Activated naive CD8-positive, alpha-beta T cell treated with anti-CD3 and anti-CD28 coated beads, Interleukin-2, amount 10 ng/mL, durations not matched to agents 7 days and 5 days (primary cell): ENCODE data around the gene SNX7. TPM values are rescaled to one million over a fixed set of nuclear protein-coding genes. Genes with fewer than 3 reads are reported as not detected.
A peak's percentile ranks its signal among the peaks of the same experiment; 100 is the strongest.

Source experiments
- ATAC-seq: fragments of 150-1000 bp; cut with Tn5 transposase; one replicate; pipeline ENCODE4 v1.10.0; 2021; ENCODE audit warnings: low read depth, moderate library complexity
- POLR2A ChIA-PET: fragments of 350-600 bp; sonication (Branson Sonifier 250); formaldehyde crosslinking; loops from one replicate; lab custom pipeline; 2021; ENCODE audit warnings: antibody characterized with exemption; lab: Charles Lee
- DNase-seq: peaks from one replicate; pipeline ENCODE4 v3.0.0; 2021
- H3K27ac Mint-ChIP-seq: one replicate; pipeline ENCODE4 v1.8.0; 2022; ENCODE audit warnings: mild to moderate bottlenecking, mixed read lengths
- H3K27me3 Mint-ChIP-seq: one replicate; pipeline ENCODE4 v1.8.0; 2022; ENCODE audit warnings: mild to moderate bottlenecking, moderate library complexity, mixed read lengths
- H3K36me3 Mint-ChIP-seq: one replicate; pipeline ENCODE4 v1.8.0; 2021; ENCODE audit warnings: mild to moderate bottlenecking, mixed read lengths
- H3K4me1 Mint-ChIP-seq: one replicate; pipeline ENCODE4 v1.8.0; 2021; ENCODE audit warnings: mixed read lengths
- H3K4me3 Mint-ChIP-seq: one replicate; pipeline ENCODE4 v1.8.0; 2022; ENCODE audit warnings: mild to moderate bottlenecking, moderate library complexity, mixed read lengths
- H3K9me3 Mint-ChIP-seq: one replicate; pipeline ENCODE4 v1.8.0; 2021; ENCODE audit warnings: mixed read lengths
- total RNA-seq, 2 experiments: library from RNA; stranded (reverse); gene quantifications; one replicate each; pipeline ENCODE4 v1.2.3, GENCODE V29; 2021

Gene SNX7
- total RNA-seq, 2 experiments from 2014 or later, result not detected

GRCh38 chr1:98763488-98764150, 102.1 kb downstream of the SNX7 start:
- DNase-seq (no peak), ATAC-seq (no peak)
- H3K27me3 Mint-ChIP-seq, result no peaks in the 10 kb centered on the region
- H3K4me3 Mint-ChIP-seq, result no peak overlapping the region
- H3K9me3 Mint-ChIP-seq, result no peaks in the 10 kb centered on the region
- no peaks in the 10 kb centered on the region for H3K4me1 Mint-ChIP-seq
- POLR2A ChIA-PET, result no interaction called here
- no peak overlapping the region for H3K27ac Mint-ChIP-seq
- no peaks in the 10 kb centered on the region for H3K36me3 Mint-ChIP-seq

DNA sequence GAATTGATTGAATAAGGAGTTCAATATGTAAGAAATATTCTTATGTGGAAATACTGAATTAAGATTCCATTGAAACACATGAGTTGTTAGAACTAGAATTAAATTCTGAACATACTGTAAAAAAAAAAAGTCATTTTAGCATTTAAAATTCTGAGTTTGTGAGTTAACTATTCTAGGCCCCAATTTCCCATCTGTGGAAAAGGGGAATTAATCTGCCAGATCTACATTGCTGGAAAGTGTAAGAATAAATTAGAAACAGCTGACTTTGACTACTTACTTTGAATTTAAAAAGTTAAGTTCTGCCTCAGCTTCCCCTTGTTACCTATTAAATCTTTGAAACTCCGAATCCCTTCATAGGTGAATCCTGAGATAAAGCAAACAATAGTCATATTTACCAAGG, 103.0 kb downstream of the SNX7 start:
- ATAC-seq, result no peak
- Mint-ChIP-seq H3K27me3 (no peaks in the 10 kb centered on the region), H3K4me1 (no peaks in the 10 kb centered on the region), H3K9me3 (no peaks in the 10 kb centered on the region), H3K27ac (no peak overlapping the region), H3K36me3 (no peaks in the 10 kb centered on the region), H3K4me3 (no peak overlapping the region)
- POLR2A ChIA-PET, result no interaction called here
- no peak for DNase-seq

GRCh38 chr1:98766255-98766654, 104.7 kb downstream of the SNX7 start:
- Mint-ChIP-seq H3K9me3 (no peaks in the 10 kb centered on the region), H3K27me3 (no peaks in the 10 kb centered on the region), H3K36me3 (no peaks in the 10 kb centered on the region), H3K27ac (no peak overlapping the region), H3K4me3 (no peak overlapping the region), H3K4me1 (no peaks in the 10 kb centered on the region)
- DNase-seq, result no peak
- ATAC-seq, result no peak
- POLR2A ChIA-PET, result no interaction called here

- POLR2A ChIA-PET, result no interaction called here
- Mint-ChIP-seq H3K27ac (no peak overlapping the region), H3K36me3 (no peaks in the 10 kb centered on the region), H3K27me3 (no peaks in the 10 kb centered on the region), H3K9me3 (no peaks in the 10 kb centered on the region), H3K4me3 (no peak overlapping the region), H3K4me1 (no peaks in the 10 kb centered on the region)
- no peak for ATAC-seq
- DNase-seq, result no peak
Measured at GRCh38 chr1:98769162-98769561, 107.6 kb downstream of the SNX7 start.

DNA sequence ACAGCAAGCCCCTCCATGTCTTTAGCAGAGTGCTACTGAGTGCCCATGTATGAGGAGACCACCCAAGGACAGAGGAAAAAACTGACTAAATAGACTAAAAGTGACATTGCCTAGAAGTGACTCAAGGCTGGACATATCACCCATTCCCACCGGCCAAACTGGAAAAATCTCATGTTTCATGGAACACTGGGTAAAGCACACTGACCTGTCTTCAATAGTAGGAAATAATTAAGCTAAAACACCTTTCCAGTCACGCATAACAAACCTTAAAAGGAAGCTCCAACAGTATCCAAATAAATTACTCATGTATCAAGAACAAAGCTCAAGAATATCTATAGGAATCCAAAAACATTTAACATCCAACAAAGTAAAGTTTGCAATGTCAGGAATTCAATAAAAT, 120.4 kb downstream of the SNX7 start:
- H3K27ac Mint-ChIP-seq, result no peak overlapping the region
- peaks cover 10% of the 10 kb centered on the region for H3K9me3 Mint-ChIP-seq
- ATAC-seq (no peak), DNase-seq (no peak)
- H3K4me3 Mint-ChIP-seq, result no peak overlapping the region
- no peaks in the 10 kb centered on the region for H3K27me3 Mint-ChIP-seq
- no peaks in the 10 kb centered on the region for H3K36me3 Mint-ChIP-seq
- no peaks in the 10 kb centered on the region for H3K4me1 Mint-ChIP-seq
- POLR2A ChIA-PET, result no interaction called here

DNA sequence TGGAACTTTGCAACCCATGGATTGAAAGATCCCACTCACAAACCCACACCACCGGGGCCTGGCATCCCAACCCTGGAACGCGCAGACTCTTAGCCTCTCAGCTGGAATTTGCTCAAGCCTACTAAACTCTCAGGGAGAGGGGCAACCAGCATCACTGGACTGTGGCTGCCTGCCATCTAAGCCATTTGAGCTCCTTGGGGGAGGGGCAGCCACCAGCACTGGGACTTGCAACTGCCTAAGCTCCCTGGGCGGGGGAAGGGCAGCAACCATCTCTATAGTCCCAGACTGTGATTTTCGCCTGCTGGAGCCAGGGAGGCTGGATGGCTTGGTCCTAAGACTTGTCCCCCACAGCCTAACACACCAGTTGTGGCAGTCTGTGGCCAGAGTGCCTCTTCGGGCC, 122.3 kb downstream of the SNX7 start:
- ATAC-seq (no peak), DNase-seq (no peak)
- Mint-ChIP-seq H3K27ac (no peak overlapping the region), H3K4me3 (no peak overlapping the region), H3K9me3 (peaks cover 10% of the 10 kb centered on the region), H3K4me1 (no peaks in the 10 kb centered on the region), H3K36me3 (no peaks in the 10 kb centered on the region), H3K27me3 (no peaks in the 10 kb centered on the region)
- POLR2A ChIA-PET, result no interaction called here

DNA sequence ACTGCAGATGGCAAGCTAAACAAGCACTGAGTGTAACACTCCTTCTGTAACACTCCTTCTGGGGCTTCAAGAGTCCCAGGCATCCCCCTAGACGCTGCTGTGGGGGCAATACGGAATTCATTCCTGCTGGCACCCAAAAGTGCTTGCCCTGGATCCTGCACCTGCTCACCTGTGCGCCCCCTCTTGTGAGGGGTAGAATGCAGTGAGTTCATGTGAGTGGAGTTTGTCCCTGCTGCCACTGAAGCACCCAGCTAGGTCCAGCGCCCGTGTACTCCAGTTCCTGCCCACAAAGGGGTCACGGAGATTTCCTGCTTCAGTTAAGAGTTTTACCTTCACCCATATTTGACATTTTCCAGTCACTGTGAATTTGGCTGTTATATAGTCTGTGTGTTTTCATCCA, 130.0 kb downstream of the SNX7 start:
- no peaks in the 10 kb centered on the region for H3K9me3 Mint-ChIP-seq
- POLR2A ChIA-PET, result no interaction called here
- ATAC-seq (no peak), DNase-seq (no peak)
- no peaks in the 10 kb centered on the region for H3K27me3 Mint-ChIP-seq
- H3K4me1 Mint-ChIP-seq, result no peaks in the 10 kb centered on the region
- no peak overlapping the region for H3K4me3 Mint-ChIP-seq
- no peaks in the 10 kb centered on the region for H3K36me3 Mint-ChIP-seq
- no peak overlapping the region for H3K27ac Mint-ChIP-seq

DNA sequence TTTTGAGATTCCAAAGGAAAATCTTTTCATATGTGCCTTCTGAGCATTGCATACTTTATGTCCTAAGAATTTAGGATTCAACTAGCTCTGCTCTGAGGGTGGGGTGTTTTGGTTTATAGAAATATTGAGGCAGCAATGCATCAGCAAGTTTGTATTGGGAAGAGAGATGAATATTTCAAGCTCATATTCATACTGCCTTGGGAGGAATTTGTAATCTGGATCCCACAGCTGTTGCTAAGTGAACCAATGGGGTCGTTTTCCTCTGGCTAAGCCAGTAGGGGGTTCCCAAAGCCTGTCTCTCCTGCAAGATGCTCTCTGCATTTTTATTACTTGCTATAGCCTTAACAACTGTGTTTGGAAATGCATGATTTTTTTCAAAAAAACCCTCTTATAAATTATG, 130.6 kb downstream of the SNX7 start:
- DNase-seq, result no peak
- Mint-ChIP-seq H3K36me3 (no peaks in the 10 kb centered on the region), H3K4me1 (no peaks in the 10 kb centered on the region), H3K27me3 (peaks cover 4% of the 10 kb centered on the region), H3K9me3 (no peaks in the 10 kb centered on the region), H3K4me3 (no peak overlapping the region), H3K27ac (no peak overlapping the region)
- no peak for ATAC-seq
- POLR2A ChIA-PET, result no interaction called here

GRCh38 chr1:98793136-98793535, 131.6 kb downstream of the SNX7 start:
- Mint-ChIP-seq H3K4me1 (peaks cover 7% of the 10 kb centered on the region), H3K36me3 (no peaks in the 10 kb centered on the region), H3K27me3 (peaks cover 4% of the 10 kb centered on the region), H3K4me3 (no peak overlapping the region), H3K27ac (no peak overlapping the region), H3K9me3 (no peaks in the 10 kb centered on the region)
- DNase-seq (no peak), ATAC-seq (no peak)
- POLR2A ChIA-PET, result no interaction called here

- Mint-ChIP-seq H3K9me3 (peaks cover 2% of the 10 kb centered on the region), H3K36me3 (no peaks in the 10 kb centered on the region), H3K4me1 (peaks cover 11% of the 10 kb centered on the region), H3K27me3 (peaks cover 4% of the 10 kb centered on the region), H3K4me3 (no peak overlapping the region), H3K27ac (no peak overlapping the region)
- no peak for DNase-seq
- ATAC-seq, result peak; percentile 89
- POLR2A ChIA-PET, result no interaction called here
Measured at GRCh38 chr1:98794196-98794886, 132.8 kb downstream of the SNX7 start.

- POLR2A ChIA-PET, result no interaction called here
Measured at GRCh38 chr1:98796049-98796448, 134.5 kb downstream of the SNX7 start.

GRCh38 chr1:98797506-98797905, 136.0 kb downstream of the SNX7 start:
- POLR2A ChIA-PET, result no interaction called here
- Mint-ChIP-seq H3K27ac (no peak overlapping the region), H3K27me3 (peaks cover 4% of the 10 kb centered on the region), H3K4me1 (peaks cover 11% of the 10 kb centered on the region), H3K36me3 (no peaks in the 10 kb centered on the region), H3K9me3 (peaks cover 2% of the 10 kb centered on the region), H3K4me3 (no peak overlapping the region)
- ATAC-seq (peak; percentile 23), DNase-seq (no peak)

More at GRCh38 chr1:98796049-98796448, 134.5 kb downstream of the SNX7 start:
- no peak for ATAC-seq
- Mint-ChIP-seq H3K27ac (no peak overlapping the region), H3K9me3 (peaks cover 2% of the 10 kb centered on the region), H3K36me3 (no peaks in the 10 kb centered on the region), H3K4me3 (no peak overlapping the region), H3K4me1 (peaks cover 11% of the 10 kb centered on the region), H3K27me3 (peaks cover 4% of the 10 kb centered on the region)
- DNase-seq, result no peak
